GM23338 (cell line): ENCODE data around the gene SHFL.

Source experiments
- CREB1 ChIP-seq: fragments of 250-450 bp; sonication (Bioruptor Pico); IDR thresholded peaks from 2 replicates; pipeline ENCODE4 v1.5.0; 2020; ENCODE audit warnings: low read depth, mild to moderate bottlenecking, moderate library complexity
- EZH2 ChIP-seq: fragments of 200-600 bp; sonication (generic); IDR thresholded peaks from one replicate; pipeline ENCODE4 v1.8.0; 2017; ENCODE audit warnings: antibody characterized with exemption, mild to moderate bottlenecking, low read depth; ENCODE audit not compliant: unreplicated experiment
- EZH2phosphoT487 ChIP-seq: fragments of 200-600 bp; sonication (generic); IDR thresholded peaks from one replicate; pipeline ENCODE4 v1.8.1; 2018; ENCODE audit warnings: antibody characterized with exemption; ENCODE audit not compliant: unreplicated experiment
- JUNB ChIP-seq: IDR thresholded peaks from one replicate; pipeline ENCODE4 v1.6.1; 2016; ENCODE audit warnings: antibody characterized with exemption; ENCODE audit not compliant: unreplicated experiment
- POLR2AphosphoS5 ChIP-seq: IDR thresholded peaks from 2 replicates; pipeline ENCODE4 v1.6.1; 2016; ENCODE audit warnings: antibody characterized with exemption, low read depth
- STAT1 ChIP-seq: IDR thresholded peaks from one replicate; pipeline ENCODE4 v1.6.1; 2016; ENCODE audit warnings: antibody characterized with exemption; ENCODE audit not compliant: unreplicated experiment
- ZNF331 ChIP-seq: fragments of 250-450 bp; sonication (Bioruptor Pico); IDR thresholded peaks from 2 replicates; pipeline ENCODE4 v1.5.0; 2020; ENCODE audit warnings: low read depth, mild to moderate bottlenecking, moderate library complexity
- TF ChIP-seq, protein P1 (sequence below), 2 experiments: fragments of 200-600 bp in 1 of 2; sonication (generic) in 1 of 2; conservative IDR thresholded peaks; 2 replicates each; pipeline versions ENCODE4 v1.5.1 to v1.6.1; 2016 to 2017; ENCODE audit warnings: antibody characterized with exemption in 2 of 2, low read depth in 2 of 2, mild to moderate bottlenecking in 2 of 2, moderate library complexity in 1 of 2
- TF ChIP-seq, protein P2 (sequence below): IDR thresholded peaks from one replicate; pipeline ENCODE4 v1.6.1; 2018; ENCODE audit warnings: antibody characterized with exemption; ENCODE audit not compliant: unreplicated experiment
- TF ChIP-seq, protein P3 (sequence below): IDR thresholded peaks from 2 replicates; pipeline ENCODE4 v1.6.1; 2016; ENCODE audit warnings: antibody characterized with exemption

DNA sequence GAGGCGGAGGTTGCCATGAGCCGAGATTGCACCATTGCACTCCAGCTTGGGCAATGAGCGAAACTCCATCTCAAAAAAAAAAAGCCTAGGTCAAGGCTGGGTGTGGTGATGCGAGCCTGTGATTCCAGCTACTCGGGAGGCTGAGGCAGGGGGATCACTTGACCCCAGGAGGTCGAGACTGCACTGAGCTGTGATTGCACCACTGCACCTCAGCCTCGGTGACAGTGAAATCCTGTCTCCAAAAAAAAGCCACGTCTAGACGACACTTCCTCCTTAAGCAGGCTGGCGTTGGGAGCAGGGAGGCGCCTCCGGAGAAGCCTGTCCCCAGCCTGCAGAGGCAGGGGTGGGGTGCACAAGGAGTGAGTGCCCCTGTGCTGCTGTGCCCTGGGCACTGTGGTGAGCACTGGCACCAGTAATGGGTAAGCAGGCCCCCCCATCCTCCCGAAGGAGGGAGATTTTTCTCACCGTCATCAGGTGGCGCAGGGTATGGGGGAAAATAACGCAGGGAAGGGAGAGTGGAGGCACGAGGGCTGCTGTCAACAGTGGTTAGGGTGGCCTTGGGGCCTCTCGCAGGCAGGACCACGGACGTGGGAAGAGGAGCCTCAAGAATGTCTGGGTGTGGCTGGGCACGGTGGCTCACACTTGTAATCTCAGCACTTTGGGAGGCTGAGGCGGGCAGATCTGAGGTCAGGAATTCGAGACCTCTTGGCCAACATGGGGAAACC lies 26.1 kb downstream of the SHFL start:
- TF ChIP-seq, protein P1, sequence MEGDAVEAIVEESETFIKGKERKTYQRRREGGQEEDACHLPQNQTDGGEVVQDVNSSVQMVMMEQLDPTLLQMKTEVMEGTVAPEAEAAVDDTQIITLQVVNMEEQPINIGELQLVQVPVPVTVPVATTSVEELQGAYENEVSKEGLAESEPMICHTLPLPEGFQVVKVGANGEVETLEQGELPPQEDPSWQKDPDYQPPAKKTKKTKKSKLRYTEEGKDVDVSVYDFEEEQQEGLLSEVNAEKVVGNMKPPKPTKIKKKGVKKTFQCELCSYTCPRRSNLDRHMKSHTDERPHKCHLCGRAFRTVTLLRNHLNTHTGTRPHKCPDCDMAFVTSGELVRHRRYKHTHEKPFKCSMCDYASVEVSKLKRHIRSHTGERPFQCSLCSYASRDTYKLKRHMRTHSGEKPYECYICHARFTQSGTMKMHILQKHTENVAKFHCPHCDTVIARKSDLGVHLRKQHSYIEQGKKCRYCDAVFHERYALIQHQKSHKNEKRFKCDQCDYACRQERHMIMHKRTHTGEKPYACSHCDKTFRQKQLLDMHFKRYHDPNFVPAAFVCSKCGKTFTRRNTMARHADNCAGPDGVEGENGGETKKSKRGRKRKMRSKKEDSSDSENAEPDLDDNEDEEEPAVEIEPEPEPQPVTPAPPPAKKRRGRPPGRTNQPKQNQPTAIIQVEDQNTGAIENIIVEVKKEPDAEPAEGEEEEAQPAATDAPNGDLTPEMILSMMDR (conservative IDR thresholded peaks at IDR 0.05; ENCODE audit: low read depth in 2 of 2): no peak
- TF ChIP-seq EZH2 (no peak), JUNB (no peak), EZH2phosphoT487 (no peak), POLR2AphosphoS5 (no peak), CREB1 (CRISPR knock-in tag) (no peak), STAT1 (no peak), ZNF331 (CRISPR knock-in tag) (no peak)
- TF ChIP-seq, protein P2, sequence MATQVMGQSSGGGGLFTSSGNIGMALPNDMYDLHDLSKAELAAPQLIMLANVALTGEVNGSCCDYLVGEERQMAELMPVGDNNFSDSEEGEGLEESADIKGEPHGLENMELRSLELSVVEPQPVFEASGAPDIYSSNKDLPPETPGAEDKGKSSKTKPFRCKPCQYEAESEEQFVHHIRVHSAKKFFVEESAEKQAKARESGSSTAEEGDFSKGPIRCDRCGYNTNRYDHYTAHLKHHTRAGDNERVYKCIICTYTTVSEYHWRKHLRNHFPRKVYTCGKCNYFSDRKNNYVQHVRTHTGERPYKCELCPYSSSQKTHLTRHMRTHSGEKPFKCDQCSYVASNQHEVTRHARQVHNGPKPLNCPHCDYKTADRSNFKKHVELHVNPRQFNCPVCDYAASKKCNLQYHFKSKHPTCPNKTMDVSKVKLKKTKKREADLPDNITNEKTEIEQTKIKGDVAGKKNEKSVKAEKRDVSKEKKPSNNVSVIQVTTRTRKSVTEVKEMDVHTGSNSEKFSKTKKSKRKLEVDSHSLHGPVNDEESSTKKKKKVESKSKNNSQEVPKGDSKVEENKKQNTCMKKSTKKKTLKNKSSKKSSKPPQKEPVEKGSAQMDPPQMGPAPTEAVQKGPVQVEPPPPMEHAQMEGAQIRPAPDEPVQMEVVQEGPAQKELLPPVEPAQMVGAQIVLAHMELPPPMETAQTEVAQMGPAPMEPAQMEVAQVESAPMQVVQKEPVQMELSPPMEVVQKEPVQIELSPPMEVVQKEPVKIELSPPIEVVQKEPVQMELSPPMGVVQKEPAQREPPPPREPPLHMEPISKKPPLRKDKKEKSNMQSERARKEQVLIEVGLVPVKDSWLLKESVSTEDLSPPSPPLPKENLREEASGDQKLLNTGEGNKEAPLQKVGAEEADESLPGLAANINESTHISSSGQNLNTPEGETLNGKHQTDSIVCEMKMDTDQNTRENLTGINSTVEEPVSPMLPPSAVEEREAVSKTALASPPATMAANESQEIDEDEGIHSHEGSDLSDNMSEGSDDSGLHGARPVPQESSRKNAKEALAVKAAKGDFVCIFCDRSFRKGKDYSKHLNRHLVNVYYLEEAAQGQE: no peak
- TF ChIP-seq, protein P3, sequence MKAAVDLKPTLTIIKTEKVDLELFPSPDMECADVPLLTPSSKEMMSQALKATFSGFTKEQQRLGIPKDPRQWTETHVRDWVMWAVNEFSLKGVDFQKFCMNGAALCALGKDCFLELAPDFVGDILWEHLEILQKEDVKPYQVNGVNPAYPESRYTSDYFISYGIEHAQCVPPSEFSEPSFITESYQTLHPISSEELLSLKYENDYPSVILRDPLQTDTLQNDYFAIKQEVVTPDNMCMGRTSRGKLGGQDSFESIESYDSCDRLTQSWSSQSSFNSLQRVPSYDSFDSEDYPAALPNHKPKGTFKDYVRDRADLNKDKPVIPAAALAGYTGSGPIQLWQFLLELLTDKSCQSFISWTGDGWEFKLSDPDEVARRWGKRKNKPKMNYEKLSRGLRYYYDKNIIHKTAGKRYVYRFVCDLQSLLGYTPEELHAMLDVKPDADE: no peak
